H1 (cell line): ENCODE results near the gene SLC48A1. TPM values are rescaled to one million over a fixed set of nuclear protein-coding genes. Genes with fewer than 3 reads are reported as not detected.

Source experiments
- SIN3A ChIP-seq, 2 experiments: IDR thresholded peaks in 1 of 2; conservative IDR thresholded peaks in 1 of 2; 2 replicates each; pipeline ENCODE4 v1.6.1; 2011 to 2012; ENCODE audit warnings: low read length in 2 of 2, improper control_type of control experiment in 1 of 2, low read depth in 1 of 2, mild to moderate bottlenecking in 1 of 2
- polyA plus RNA-seq, 7 experiments: library from polyadenylated mRNA; depleted of rRNA in 3 of 7; stranded (reverse) in 5 of 7; unstranded in 2 of 7; fragments of >200 nt in 5 of 7; fragments of 200-250 nt in 2 of 7; gene quantifications; 1 replicate in 5 of 7; 2 replicates in 1 of 7; 4 replicates in 1 of 7; pipeline versions ENCODE4 v1.2.1 to v1.2.3, GENCODE V29; 2011 to 2013; ENCODE audit warnings: missing spikeins in 2 of 7, mixed read lengths in 2 of 7
- total RNA-seq: library from RNA; stranded (reverse); fragmentation: NEBNext Ultra II Directional; extraction: Animal tissue kit (Norgen Biotek cat#: 25700); gene quantifications from 2 replicates; pipeline ENCODE4 v1.2.1, GENCODE V29; 2021

Gene SLC48A1
- total and polyA plus RNA-seq, 2 of the 8 experiments (the other 6 are each of a cell fraction or from before 2014, with no cell fraction given) = 9.5 to 14.1 TPM

DNA sequence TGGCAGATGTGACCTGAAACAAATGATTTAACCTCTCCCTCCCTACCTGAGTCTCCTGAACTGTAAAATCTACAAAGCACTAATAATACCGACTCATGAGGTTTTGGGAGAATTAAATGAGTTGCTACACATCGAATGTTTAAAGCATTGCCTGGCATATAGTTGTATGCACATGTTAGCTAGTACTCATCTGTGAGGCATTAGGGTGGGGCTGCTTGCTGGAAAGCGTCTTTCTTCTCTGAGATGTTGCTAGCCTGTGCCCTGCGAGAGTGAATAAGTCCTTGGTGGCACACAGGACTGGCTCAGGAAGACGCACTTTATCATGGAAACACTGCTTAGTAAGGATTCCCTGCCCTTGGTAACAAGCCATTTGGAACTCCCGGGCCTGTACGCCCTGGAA is 20.5 kb upstream of the SLC48A1 start (continued):
- TF ChIP-seq SIN3A (conservative IDR thresholded peaks at IDR 0.05 in 1 of 2, IDR thresholded peaks at IDR 0.05 in 1 of 2; ENCODE audit: low read depth in 1 of 2, low read length in 2 of 2) = no peak
